A673 (cell line): ENCODE data around the gene EFNA5. TPM values are rescaled to one million over a fixed set of nuclear protein-coding genes. Genes with fewer than 3 reads are reported as not detected.

Source experiments
- BruUV-seq: library from RNA; stranded (reverse); fragments of 400-500 nt; replicated peaks from 2 replicates; lab custom pipeline; 2021; lab: Mats Ljungman, UMichigan
- CTCF ChIA-PET: fragments of 300-600 bp; sonication (Branson Sonifier 250); formaldehyde crosslinking; loops from one replicate; lab custom pipeline; 2022; ENCODE audit warnings: antibody characterized with exemption; lab: Charles Lee
- POLR2A ChIA-PET: fragments of 300-600 bp; sonication (Branson Sonifier 250); formaldehyde crosslinking; loops from one replicate; lab custom pipeline; 2022; ENCODE audit warnings: antibody characterized with exemption; ENCODE audit not compliant: low non-redundant PET; lab: Charles Lee
- DNase-seq: peaks from one replicate; pipeline ENCODE4 v3.0.0-alpha.2; 2015; ENCODE audit warnings: low spot score
- H3K27ac ChIP-seq: fragments of 200-600 bp; sonication (generic); 2 replicates; pipeline ENCODE4 v1.5.1; 2016; ENCODE audit warnings: mixed run types, low read depth, mild to moderate bottlenecking, mixed read lengths, antibody characterized with exemption, low read length; ENCODE audit not compliant: poor library complexity, severe bottlenecking
- H3K27me3 ChIP-seq: fragments of 200-600 bp; sonication (generic); replicated peaks from 2 replicates; pipeline ENCODE4 v1.6.1; 2017; ENCODE audit warnings: mixed run types, low read depth, mild to moderate bottlenecking, mixed read lengths, antibody characterized with exemption, low read length; ENCODE audit not compliant: insufficient read depth, poor library complexity
- H3K36me3 ChIP-seq: fragments of 200-600 bp; sonication (generic); 2 replicates; pipeline ENCODE4 v1.6.1; 2016; ENCODE audit warnings: mixed run types, mild to moderate bottlenecking, mixed read lengths, antibody characterized with exemption, low read length; ENCODE audit not compliant: insufficient read depth, poor library complexity, severe bottlenecking
- H3K4me1 ChIP-seq: fragments of 200-600 bp; sonication (generic); 2 replicates; pipeline ENCODE4 v1.6.1; 2017; ENCODE audit warnings: mixed run types, mild to moderate bottlenecking, mixed read lengths, antibody characterized with exemption, low read length; ENCODE audit not compliant: insufficient read depth, poor library complexity, severe bottlenecking
- H3K4me3 ChIP-seq: fragments of 200-600 bp; sonication (generic); 2 replicates; pipeline ENCODE4 v1.5.1; 2016; ENCODE audit warnings: low read depth, mixed run types, mild to moderate bottlenecking, mixed read lengths, low read length; ENCODE audit not compliant: poor library complexity, severe bottlenecking
- H3K9me3 ChIP-seq: fragments of 200-600 bp; sonication (generic); 2 replicates; pipeline ENCODE4 v1.6.1; 2016; ENCODE audit warnings: mixed run types, low read depth, mild to moderate bottlenecking, mixed read lengths, antibody characterized with exemption, low read length; ENCODE audit not compliant: poor library complexity, severe bottlenecking
- EZH2 ChIP-seq: fragments of 200-600 bp; sonication (generic); IDR thresholded peaks from 2 replicates; pipeline ENCODE4 v1.6.1; 2017; ENCODE audit warnings: borderline replicate concordance, low read depth, mild to moderate bottlenecking, mixed read lengths, antibody characterized with exemption, low read length; ENCODE audit not compliant: poor library complexity, severe bottlenecking
- intact Hi-C: fragments of 100-400 bp; cut with micrococcal nuclease; formaldehyde crosslinking; loops from one replicate; pipeline ENCODE4 v1.10.0; 2022; ENCODE audit not compliant: unreplicated experiment
- total RNA-seq: library from RNA; stranded (reverse); gene quantifications from 2 replicates; pipeline ENCODE4 v1.2.3, GENCODE V29; 2021
- TF ChIP-seq, protein P1 (sequence below): fragments of 300-800, 200-600 bp; sonication (generic); conservative IDR thresholded peaks from 2 replicates; pipeline ENCODE4 v1.5.1; 2017; ENCODE audit warnings: low read depth, mild to moderate bottlenecking, antibody characterized with exemption, low read length, moderate library complexity, mixed read lengths

Gene EFNA5
- total RNA-seq, 1 experiment from 2014 or later, result 16.7 TPM

DNA sequence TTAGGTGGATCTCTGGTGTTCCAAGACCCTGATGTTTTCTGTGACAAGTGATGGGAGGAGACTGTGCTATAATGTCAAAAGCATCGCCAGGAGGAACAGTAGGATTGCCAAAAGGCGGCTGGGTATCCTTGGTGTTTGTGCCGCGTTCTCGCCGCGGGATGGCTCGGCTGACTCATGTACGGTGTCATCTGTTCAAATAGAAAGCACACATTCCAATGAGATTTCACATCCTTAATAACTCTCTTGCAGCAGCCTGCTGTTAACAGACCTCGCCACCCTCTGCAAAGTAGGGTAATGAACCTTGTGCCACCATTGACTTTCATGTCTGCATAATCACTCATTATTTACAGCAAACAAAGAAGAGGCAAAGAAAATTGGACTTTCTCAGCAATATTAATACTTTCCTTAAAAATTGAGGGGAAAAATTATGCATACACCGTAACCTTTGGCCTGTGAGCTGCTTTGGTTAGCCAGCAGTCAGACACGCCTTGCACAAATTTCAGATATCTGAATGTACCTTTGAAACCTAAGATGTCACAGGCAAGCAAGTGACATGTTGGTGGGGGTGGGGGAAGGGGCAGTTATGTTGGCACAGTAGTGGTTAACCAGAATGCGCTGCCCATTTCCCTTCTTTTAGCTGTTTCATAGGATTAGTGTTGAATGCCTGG lies 289.4 kb downstream of the EFNA5 start:
- peaks cover 16% of the 10 kb centered on the region for H3K4me1 ChIP-seq
- POLR2A ChIA-PET, result interaction anchor here (0.6 kb wide), 1 partner anchor 1778 kb away, joined by 3 read pairs; no protein-coding TSS in a partner anchor
- DNase-seq, result peak; percentile 93
- no TSS peak for BruUV-seq
- H3K4me3 ChIP-seq, result no peak overlapping the region
- CTCF ChIA-PET, result no interaction called here
- TF ChIP-seq EZH2, result no peak
- TF ChIP-seq, protein P1, sequence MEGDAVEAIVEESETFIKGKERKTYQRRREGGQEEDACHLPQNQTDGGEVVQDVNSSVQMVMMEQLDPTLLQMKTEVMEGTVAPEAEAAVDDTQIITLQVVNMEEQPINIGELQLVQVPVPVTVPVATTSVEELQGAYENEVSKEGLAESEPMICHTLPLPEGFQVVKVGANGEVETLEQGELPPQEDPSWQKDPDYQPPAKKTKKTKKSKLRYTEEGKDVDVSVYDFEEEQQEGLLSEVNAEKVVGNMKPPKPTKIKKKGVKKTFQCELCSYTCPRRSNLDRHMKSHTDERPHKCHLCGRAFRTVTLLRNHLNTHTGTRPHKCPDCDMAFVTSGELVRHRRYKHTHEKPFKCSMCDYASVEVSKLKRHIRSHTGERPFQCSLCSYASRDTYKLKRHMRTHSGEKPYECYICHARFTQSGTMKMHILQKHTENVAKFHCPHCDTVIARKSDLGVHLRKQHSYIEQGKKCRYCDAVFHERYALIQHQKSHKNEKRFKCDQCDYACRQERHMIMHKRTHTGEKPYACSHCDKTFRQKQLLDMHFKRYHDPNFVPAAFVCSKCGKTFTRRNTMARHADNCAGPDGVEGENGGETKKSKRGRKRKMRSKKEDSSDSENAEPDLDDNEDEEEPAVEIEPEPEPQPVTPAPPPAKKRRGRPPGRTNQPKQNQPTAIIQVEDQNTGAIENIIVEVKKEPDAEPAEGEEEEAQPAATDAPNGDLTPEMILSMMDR, result no peak
- no peaks in the 10 kb centered on the region for H3K27me3 ChIP-seq
- no peaks in the 10 kb centered on the region for H3K36me3 ChIP-seq
- intact Hi-C loops, result loop anchor here (10.0 kb wide), 1 partner anchor 193 kb away; no protein-coding TSS in a partner anchor
- H3K27ac ChIP-seq, result no peak overlapping the region
- no peaks in the 10 kb centered on the region for H3K9me3 ChIP-seq

DNA sequence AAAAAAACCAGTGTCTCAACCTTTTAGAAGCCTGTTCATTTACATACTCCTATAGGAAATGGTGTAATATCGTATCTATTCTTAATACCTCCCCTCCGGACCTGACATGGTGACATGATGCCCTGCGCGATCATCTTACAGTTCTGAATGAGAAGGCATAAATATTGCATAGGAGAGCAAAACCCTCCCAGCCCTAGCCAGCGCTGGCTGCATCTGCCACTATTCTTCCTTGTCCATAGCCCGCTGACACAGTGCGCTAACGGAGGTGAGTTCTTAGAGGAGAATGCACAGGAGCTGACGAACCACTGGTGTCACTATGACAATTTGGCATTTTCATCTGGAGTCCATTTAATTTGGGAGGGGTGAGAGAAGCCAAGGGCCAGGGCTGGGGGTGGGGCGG lies 290.1 kb downstream of the EFNA5 start:
- H3K27ac ChIP-seq, result no peak overlapping the region
- no peak overlapping the region for H3K4me3 ChIP-seq
- ChIA-PET POLR2A (no interaction called here), CTCF (no interaction called here)
- no peak for TF ChIP-seq EZH2
- TF ChIP-seq, protein P1, result no peak
- no peaks in the 10 kb centered on the region for H3K9me3 ChIP-seq
- BruUV-seq, result no TSS peak
- intact Hi-C loops, result loop anchor here (10.0 kb wide), 1 partner anchor 194 kb away; no protein-coding TSS in a partner anchor
- no peaks in the 10 kb centered on the region for H3K36me3 ChIP-seq
- H3K4me1 ChIP-seq, result peaks cover 16% of the 10 kb centered on the region
- no peak for DNase-seq
- no peaks in the 10 kb centered on the region for H3K27me3 ChIP-seq

DNA sequence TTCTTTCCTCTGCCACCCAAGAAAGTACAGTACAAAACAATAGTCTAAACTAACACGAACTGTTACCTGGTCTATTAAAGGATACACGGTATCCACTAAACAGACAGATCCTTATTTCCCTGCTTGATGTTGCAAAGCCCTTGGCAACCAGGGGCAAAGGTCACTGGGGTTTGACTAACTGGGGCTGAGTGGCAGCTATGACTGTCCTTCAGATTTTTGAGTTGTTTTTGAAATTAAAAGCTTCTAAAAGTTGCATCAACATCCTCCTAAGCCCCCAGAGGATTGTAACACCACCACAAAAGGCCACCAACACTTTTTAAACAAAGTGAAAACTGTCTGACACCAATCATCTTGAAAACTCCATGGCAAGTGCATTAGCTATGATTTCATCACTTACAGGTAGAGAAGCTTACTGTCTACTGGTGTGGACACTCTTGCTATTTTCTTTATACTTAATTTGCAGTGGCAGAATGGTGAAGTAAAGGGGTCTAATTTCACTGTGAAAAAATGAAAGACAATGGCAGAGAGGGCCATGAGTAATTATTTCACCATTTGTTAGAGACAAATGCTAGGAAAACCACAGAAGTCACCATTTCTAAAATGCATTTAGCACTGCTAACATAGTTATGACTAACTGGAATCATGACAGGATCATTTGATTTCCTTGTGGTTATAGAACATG lies 292.4 kb downstream of the EFNA5 start:
- Histone ChIP-seq H3K36me3 (no peaks in the 10 kb centered on the region), H3K4me1 (peaks cover 16% of the 10 kb centered on the region), H3K9me3 (no peaks in the 10 kb centered on the region), H3K4me3 (no peak overlapping the region), H3K27ac (no peak overlapping the region), H3K27me3 (no peaks in the 10 kb centered on the region)
- TF ChIP-seq, protein P1, result no peak
- TF ChIP-seq EZH2, result no peak
- BruUV-seq, result no TSS peak
- intact Hi-C loops, result no loop called here
- CTCF ChIA-PET, result no interaction called here
- no peak for DNase-seq
- POLR2A ChIA-PET, result no interaction called here
